Posterior cingulate gyrus (tissue), 11 donors: ENCODE measurements around the gene LIMD2.

Experiments used
- DNase-seq, 10 donors: peaks; one replicate each; pipeline versions ENCODE4 v3.0.0 to v3.0.0-alpha.2; 2020 to 2021; ENCODE audit warnings: mixed read lengths in 3 of 10
- intact Hi-C: fragments of 100-400 bp; cut with DNase I; formaldehyde crosslinking; loops from one replicate; pipeline ENCODE4 v1.15.1; 2023

Gene LIMD2

GRCh38 chr17:63646488-63646806, 53.5 kb downstream of the LIMD2 start:
- intact Hi-C loops = no loop called here
- no peak for DNase-seq
